PC-9 (cell line): Measurements from ENCODE around the gene SLC35F4. TPM values are rescaled to one million over a fixed set of nuclear protein-coding genes. Genes with fewer than 3 reads are reported as not detected.
A peak's percentile ranks its signal among the peaks of the same experiment; 100 is the strongest.

Experiments used
- BruUV-seq: library from RNA; stranded (reverse); fragments of 400-500 nt; replicated peaks from 2 replicates; lab custom pipeline; 2021; lab: Mats Ljungman, UMichigan
- CTCF ChIA-PET: fragments of 300-600 bp; sonication (Branson Sonifier 250); formaldehyde crosslinking; loops from one replicate; lab custom pipeline; 2022; ENCODE audit warnings: antibody characterized with exemption; lab: Charles Lee
- POLR2A ChIA-PET: fragments of 300-600 bp; sonication (Branson Sonifier 250); formaldehyde crosslinking; loops from one replicate; lab custom pipeline; 2022; ENCODE audit warnings: antibody characterized with exemption; ENCODE audit not compliant: unreplicated experiment; lab: Charles Lee
- DNase-seq, 2 experiments: peaks; one replicate each; pipeline versions ENCODE4 v3.0.0 to v3.0.0-alpha.2; 2015 to 2022; ENCODE audit warnings: mixed read lengths in 1 of 2
- H2AFZ ChIP-seq: fragments of 200-600 bp; sonication (generic); 2 replicates; pipeline ENCODE4 v1.8.1; 2017; ENCODE audit warnings: antibody characterized with exemption
- H3F3A ChIP-seq: fragments of 200-600 bp; sonication (generic); 2 replicates; pipeline ENCODE4 v1.8.1; 2017; ENCODE audit warnings: antibody characterized with exemption, mild to moderate bottlenecking, low read depth; ENCODE audit not compliant: insufficient read depth
- H3K27ac ChIP-seq: fragments of 200-600 bp; sonication (generic); 2 replicates; pipeline ENCODE4 v1.6.1; 2016; ENCODE audit warnings: mixed run types
- H3K27me3 ChIP-seq: fragments of 200-600 bp; sonication (generic); 2 replicates; pipeline ENCODE4 v1.6.1; 2016; ENCODE audit warnings: low read depth, mixed run types; ENCODE audit not compliant: insufficient read depth
- H3K36me3 ChIP-seq: fragments of 200-600 bp; sonication (generic); 2 replicates; pipeline ENCODE4 v1.6.1; 2016; ENCODE audit warnings: low read depth, mixed run types
- H3K4me1 ChIP-seq: fragments of 200-600 bp; sonication (generic); replicated peaks from 2 replicates; pipeline ENCODE4 v1.6.1; 2016; ENCODE audit warnings: mixed run types; ENCODE audit not compliant: insufficient read depth
- H3K4me2 ChIP-seq: fragments of 200-600 bp; sonication (generic); 2 replicates; pipeline ENCODE4 v1.6.1; 2017; ENCODE audit warnings: mixed run types
- H3K4me3 ChIP-seq: fragments of 200-600 bp; sonication (generic); 2 replicates; pipeline ENCODE4 v1.6.1; 2016; ENCODE audit warnings: mixed run types
- H3K79me2 ChIP-seq: fragments of 200-600 bp; sonication (generic); 2 replicates; pipeline ENCODE4 v1.6.1; 2017; ENCODE audit warnings: low read depth, mixed run types
- H3K9me2 ChIP-seq: fragments of 200-600 bp; sonication (generic); 2 replicates; pipeline ENCODE4 v1.8.1; 2017; ENCODE audit warnings: mild to moderate bottlenecking; ENCODE audit not compliant: insufficient read depth
- H3K9me3 ChIP-seq: fragments of 200-600 bp; sonication (generic); 2 replicates; pipeline ENCODE4 v1.8.1; 2016; ENCODE audit warnings: low read depth; ENCODE audit not compliant: insufficient read depth
- H4K20me1 ChIP-seq: fragments of 200-600 bp; sonication (generic); 2 replicates; pipeline ENCODE4 v1.8.1; 2017; ENCODE audit not compliant: insufficient read depth
- CTCF ChIP-seq: fragments of 200-600 bp; sonication (generic); conservative IDR thresholded peaks from 2 replicates; pipeline ENCODE4 v1.6.1; 2017; ENCODE audit warnings: mixed run types, antibody characterized with exemption, mild to moderate bottlenecking, moderate library complexity
- EZH2 ChIP-seq: fragments of 200-600 bp; sonication (generic); IDR thresholded peaks from 2 replicates; pipeline ENCODE4 v1.8.0; 2017; ENCODE audit warnings: antibody characterized with exemption, low read depth
- intact Hi-C: fragments of 100-400 bp; cut with micrococcal nuclease; formaldehyde crosslinking; loops from one replicate; pipeline ENCODE4 v1.10.0; 2022; ENCODE audit not compliant: unreplicated experiment
- total RNA-seq: library from RNA; stranded (reverse); gene quantifications from 2 replicates; pipeline ENCODE4 v1.2.3, GENCODE V29; 2021

Gene SLC35F4
- total RNA-seq, 1 experiment from 2014 or later: not detected

- Histone ChIP-seq H3K4me2 (no peak overlapping the region), H3K27ac (no peak overlapping the region), H3K36me3 (no peaks in the 10 kb centered on the region), H3K9me3 (no peaks in the 10 kb centered on the region), H3F3A (no peaks in the 10 kb centered on the region), H4K20me1 (no peaks in the 10 kb centered on the region), H3K79me2 (no peaks in the 10 kb centered on the region), H2AFZ (no peak overlapping the region), H3K4me3 (no peak overlapping the region), H3K27me3 (no peaks in the 10 kb centered on the region), H3K4me1 (no peaks in the 10 kb centered on the region; the same call in 1 of the 2 replicates), H3K9me2 (no peaks in the 10 kb centered on the region)
- DNase-seq: peak; percentile 28 to 65
- TF ChIP-seq EZH2 (no peak), CTCF (no peak)
- BruUV-seq: no TSS peak
- ChIA-PET CTCF (no interaction called here), POLR2A (no interaction called here)
- intact Hi-C loops: no loop called here
Observed at GRCh38 chr14:57833323-57833722, 32.6 kb downstream of the SLC35F4 start.

GRCh38 chr14:57831981-57832380 lies 33.9 kb downstream of the SLC35F4 start:
- Histone ChIP-seq H3K4me1 (no peaks in the 10 kb centered on the region; the same call in 1 of the 2 replicates), H3K9me2 (no peaks in the 10 kb centered on the region), H3F3A (no peaks in the 10 kb centered on the region), H3K79me2 (no peaks in the 10 kb centered on the region), H3K27me3 (no peaks in the 10 kb centered on the region), H3K9me3 (no peaks in the 10 kb centered on the region), H2AFZ (no peak overlapping the region), H3K36me3 (no peaks in the 10 kb centered on the region), H4K20me1 (no peaks in the 10 kb centered on the region), H3K27ac (no peak overlapping the region), H3K4me3 (no peak overlapping the region), H3K4me2 (no peak overlapping the region)
- TF ChIP-seq CTCF: no peak
- no peak for TF ChIP-seq EZH2
- no TSS peak for BruUV-seq
- CTCF ChIA-PET: no interaction called here
- no peak for DNase-seq
- intact Hi-C loops: no loop called here
- POLR2A ChIA-PET: no interaction called here

GRCh38 chr14:57828713-57829112 lies 37.2 kb downstream of the SLC35F4 start:
- ChIA-PET CTCF (no interaction called here), POLR2A (interaction anchor here (0.6 kb wide), 1 partner anchor 45 kb away, joined by 4 read pairs; no protein-coding TSS in a partner anchor)
- H2AFZ ChIP-seq: no peak overlapping the region
- no peak for DNase-seq
- H3K27ac ChIP-seq: no peak overlapping the region
- H3F3A ChIP-seq: no peaks in the 10 kb centered on the region
- no peaks in the 10 kb centered on the region for H3K79me2 ChIP-seq
- no peak for TF ChIP-seq CTCF
- TF ChIP-seq EZH2: no peak
- intact Hi-C loops: no loop called here
- no TSS peak for BruUV-seq
- H3K4me1 ChIP-seq: no peaks in the 10 kb centered on the region; the same call in 1 of the 2 replicates
- H3K27me3 ChIP-seq: no peaks in the 10 kb centered on the region
- no peak overlapping the region for H3K4me3 ChIP-seq
- H3K9me3 ChIP-seq: no peaks in the 10 kb centered on the region
- no peaks in the 10 kb centered on the region for H4K20me1 ChIP-seq
- H3K4me2 ChIP-seq: no peak overlapping the region
- no peaks in the 10 kb centered on the region for H3K9me2 ChIP-seq
- no peaks in the 10 kb centered on the region for H3K36me3 ChIP-seq
